Measurements from ENCODE around the gene CXCR5. TPM values are rescaled to one million over a fixed set of nuclear protein-coding genes. Genes with fewer than 3 reads are reported as not detected.

CXCR5 gene
- total RNA-seq, 1 experiment from 2014 or later = not detected

DNA sequence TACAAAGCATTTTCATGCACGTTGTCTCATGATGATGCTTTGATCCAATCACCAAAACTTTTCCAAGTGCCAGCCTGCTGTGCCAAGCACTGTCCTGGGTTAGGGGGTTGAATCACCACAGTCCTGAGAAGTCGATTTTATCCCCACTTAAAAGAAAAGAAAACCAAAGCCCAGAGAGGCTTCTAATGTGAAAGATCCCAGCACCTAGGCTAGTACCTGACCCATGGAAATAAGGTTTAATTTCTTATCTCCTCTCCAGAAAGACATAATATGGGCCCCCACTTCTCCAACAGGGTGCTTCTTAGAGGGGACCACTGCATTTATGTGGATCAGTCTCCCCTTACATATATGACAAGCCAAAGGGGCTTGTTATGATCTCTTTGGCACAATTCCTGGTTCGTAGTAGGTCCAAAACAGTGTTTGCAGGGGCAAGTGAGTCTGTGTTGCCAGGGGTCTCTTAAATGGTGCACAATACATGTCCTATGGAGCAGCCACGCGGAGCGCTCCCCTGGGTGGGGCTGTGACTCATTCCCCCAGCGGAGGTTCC is 43.9 kb downstream of the CXCR5 start:
- DNase-seq (ENCODE audit: low spot score) = no peak

DNA sequence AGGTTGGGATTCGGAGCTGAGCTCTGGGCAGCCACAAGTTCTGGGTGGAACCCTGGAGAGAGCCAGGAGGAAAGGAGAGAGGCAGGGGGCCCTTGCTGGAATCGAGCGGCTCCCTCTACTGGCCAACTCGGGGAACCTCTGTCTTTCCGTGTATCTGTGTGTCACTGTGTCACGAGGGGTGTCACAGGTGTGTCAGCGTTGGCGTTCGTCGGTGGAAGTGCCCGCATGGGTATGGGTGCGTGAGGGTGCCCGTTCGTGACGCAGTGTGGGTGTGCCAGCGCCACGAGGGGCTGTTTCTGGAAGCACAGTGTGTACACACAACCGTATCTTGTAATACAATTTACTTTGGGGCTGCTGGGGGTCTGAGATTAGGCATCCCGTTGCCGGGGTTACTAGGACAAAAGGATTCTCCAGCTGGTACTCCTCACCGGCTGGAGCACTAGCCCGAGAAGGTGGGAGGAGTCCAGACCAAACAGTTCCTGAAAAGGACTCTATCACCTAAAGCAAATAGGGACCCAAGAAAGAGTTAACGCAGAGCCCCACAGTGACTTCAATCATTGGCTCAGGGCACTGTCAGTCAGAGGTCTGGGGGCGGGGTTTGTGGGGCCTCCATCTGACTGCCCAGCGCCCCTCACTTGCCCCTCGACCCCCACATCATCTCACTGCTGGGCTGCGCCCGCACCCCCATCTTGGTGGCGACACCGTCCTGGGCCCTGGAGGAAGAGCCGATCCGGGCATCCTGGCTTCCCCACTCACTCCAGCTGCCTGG is 44.6 kb downstream of the CXCR5 start:
- peak; percentile 99 for DNase-seq (ENCODE audit: low spot score)

DNA sequence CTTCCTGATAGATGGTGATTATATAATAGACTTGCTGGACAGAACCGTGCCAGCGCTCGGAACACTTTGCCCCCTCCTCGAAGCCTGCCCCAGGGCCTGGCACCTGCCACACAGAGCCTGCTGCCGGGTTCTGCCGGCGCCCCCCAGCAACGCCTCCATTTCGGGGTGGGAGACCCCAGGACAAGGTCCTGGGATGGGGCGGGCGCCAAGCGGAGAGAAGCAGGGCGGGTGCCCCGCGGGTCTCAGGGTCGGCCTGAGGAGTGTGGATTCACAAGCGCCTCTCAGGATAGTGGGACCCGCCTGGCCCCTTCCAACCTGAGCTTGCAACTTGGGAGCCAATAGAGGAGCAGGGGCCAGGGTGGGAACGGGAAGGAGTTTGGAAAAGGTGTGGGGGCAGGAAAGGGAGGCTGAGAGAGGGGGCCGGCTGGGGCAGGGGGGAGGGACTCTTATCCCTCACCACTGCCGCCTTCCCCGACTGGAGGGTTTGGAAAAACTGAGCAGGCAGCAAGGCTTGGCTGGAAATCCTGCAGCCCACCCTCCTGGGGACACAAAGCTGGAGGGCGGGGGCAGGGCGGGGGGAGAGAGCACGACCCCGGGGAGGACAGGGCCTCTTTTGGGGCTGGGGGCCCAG is 45.3 kb downstream of the CXCR5 start:
- DNase-seq (ENCODE audit: low spot score) = peak; percentile 78

DNA sequence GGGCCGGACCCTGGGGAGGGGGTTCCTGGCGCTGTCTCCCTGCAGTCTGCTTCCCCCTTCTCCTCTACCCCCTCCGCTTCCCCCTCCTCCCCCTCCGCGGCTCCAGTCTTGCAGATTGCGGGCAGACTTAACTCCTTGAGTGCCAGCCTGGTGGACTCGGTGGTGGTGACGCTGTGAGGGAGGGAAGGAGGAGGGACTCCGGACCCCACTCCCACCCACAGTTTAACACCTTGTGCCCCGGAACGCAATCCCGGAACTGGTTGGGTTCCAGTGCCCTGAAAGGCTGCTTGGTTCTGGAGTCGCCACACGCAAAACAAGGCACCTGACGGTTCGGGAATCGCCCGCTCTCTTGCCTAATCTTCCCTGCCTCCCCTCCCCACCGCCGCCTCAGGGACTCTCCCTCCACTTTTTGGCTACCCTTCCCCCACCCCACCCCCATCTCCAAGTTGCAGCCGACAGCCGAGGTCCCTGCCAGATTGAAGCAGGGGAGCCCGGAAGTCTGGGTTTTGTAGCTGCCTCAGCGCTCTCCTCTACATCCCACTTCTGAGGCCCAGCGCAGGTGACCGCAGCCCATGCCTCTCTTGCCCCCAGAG is 45.9 kb downstream of the CXCR5 start:
- DNase-seq (ENCODE audit: low spot score) = peak; percentile 92

DNA sequence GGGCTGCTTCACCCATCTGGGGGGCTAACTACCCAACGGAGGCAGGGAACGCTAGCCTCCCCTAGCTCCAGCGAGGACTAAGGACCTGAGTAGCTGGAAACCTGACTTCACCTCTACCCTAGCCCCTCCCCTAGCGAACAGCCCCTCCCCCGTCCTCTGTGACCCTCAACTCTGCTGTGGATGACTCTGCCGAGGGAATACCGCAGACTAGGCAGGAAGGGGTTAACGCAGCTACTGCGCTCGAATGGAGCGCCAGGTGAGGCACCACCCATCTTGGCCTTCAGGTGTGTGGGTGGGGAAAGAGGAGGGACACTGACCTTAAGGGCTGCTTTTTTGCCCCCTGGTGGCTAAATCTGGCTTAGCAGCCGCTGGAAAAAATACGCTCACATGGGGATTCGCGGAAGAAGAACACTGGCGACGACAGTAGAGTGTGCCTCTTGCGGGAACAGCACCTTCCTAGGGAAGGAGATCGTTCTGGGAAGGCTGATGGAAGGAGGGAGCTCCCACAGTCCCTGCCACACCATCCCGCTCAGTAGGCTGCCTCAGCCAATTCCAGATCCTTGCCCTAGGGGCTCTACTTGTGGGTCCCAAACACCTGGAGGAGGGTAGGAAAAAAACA is 46.5 kb downstream of the CXCR5 start:
- peak; percentile 99 for DNase-seq (ENCODE audit: low spot score)

DNA sequence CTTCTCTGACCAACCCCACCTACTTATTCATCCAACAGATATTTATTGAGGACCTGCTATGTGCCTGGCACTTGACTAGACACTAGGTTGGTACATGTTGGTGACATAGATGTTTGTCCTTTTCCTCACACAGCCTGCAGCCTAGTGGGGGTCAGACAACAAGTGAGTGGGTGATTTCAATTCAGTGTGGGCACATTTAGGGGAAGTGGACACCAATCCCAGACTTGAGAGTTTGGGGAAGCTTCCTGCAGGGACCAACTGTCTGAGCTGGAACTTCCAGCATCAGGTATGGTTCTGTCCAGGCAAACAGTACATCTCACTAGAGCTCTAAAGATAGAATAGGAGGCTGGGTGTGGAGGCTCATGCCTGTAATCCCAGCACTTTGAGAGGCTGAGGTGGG is 47.9 kb downstream of the CXCR5 start:
- DNase-seq (ENCODE audit: low spot score) = no peak

DNA sequence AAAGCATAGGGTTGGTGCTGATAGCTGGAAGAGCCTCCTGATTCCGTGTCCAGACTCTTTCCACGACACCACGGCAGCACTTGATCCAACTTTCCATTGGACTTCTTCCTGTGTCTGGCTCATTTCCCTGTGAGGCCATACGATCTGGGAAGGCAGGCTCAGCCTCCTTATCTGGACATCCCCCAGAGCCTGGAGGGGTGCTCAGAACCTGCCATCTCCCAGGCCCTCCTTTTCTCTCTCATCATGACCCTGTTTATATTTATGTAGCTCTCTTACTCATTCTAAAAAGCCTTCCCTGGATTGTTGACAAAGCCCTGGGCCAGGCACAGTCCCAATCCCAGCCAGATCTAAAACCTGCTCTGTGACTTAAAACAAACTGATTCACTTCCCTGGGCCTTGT is 49.8 kb downstream of the CXCR5 start:
- no peak for DNase-seq (ENCODE audit: low spot score)

DNA sequence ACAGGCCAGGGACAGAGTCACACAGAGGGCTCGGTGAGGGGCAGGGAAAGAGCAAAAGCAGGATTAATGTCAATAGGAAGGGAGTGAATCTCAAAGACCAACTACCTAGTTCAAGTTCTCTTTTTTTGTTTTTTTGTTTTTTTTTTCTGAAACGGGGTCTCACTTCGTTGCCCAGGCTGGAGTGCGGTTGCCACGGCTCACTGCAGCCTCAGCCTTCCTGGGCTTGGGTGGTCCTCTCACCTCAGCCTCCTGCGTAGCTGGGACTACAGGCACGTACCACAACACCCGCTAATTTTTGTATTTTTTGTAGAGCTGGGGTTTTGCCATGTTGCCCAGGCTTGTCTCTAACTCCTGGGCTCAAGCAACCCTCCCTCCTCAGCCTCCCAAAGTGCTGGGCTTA is 51.7 kb downstream of the CXCR5 start:
- DNase-seq (ENCODE audit: low spot score) = no peak

DNA sequence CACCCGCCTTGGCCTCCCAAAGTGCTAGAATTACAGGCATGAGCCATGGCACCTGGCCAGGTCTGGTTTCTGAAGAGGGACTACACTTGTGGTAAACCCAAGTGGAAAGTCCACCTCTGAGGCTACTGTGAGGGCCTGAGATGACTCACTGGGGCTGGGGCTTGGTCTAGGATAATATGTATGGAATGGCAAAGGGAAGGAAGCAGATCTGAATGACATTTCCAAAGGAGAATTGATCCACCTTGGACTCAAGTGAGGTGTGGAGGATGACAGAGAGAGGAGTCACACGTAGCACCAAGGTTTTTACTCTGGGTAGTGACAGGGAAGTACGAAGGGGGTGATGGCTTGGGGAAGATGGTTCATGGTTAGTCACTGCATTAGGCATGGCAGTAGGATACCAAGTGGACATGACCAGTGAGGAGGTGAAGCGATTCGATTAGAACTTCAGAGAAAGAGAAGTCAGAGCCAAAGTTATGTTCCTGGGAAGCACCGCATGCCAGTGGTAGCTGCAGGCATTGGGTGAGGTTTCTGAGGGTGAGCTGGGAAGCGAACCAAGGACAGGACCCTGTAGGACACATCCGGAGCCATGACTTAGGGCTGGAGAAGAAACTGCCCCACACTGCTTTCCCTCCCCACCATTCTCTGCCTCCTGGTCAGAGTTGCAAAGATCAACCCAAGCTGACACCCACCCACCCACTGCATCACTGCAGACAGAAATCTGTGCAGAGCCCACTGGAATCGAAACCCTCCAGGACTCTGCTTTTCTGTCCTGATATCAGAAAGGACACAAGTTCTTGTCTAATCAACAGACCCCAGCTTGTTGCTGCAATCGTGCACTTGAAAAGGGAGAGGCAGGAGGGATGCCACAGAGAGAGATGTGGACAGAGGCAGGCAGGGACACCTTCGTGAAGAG is 55.1 kb downstream of the CXCR5 start:
- peak; percentile 80 for DNase-seq (ENCODE audit: low spot score)

DNA sequence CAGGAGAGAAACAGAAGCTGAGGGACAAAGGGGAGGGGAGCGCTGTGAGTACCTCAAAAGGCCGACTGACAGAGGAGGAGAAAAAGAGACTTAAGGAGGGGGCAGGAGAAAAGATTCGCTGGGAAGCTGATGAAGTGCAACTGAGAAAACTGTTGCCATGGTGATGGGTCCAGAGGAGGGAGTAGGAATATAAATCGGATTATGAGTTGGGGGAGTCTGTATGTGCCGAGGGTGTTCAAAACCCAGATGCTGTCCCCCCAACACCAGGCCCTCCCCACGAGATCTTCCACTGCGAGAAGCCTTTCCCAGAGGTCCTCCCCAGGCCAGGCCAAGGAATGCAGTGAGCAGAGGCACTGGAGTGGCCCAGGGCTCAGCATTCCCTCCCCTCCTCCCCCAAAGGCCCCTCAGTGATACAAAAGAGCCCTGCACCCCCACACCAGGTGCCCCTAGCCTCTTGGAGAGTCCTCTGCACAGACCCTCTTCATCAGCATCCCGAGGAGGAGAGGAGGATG is 55.8 kb downstream of the CXCR5 start:
- no peak for DNase-seq (ENCODE audit: low spot score)

DNA sequence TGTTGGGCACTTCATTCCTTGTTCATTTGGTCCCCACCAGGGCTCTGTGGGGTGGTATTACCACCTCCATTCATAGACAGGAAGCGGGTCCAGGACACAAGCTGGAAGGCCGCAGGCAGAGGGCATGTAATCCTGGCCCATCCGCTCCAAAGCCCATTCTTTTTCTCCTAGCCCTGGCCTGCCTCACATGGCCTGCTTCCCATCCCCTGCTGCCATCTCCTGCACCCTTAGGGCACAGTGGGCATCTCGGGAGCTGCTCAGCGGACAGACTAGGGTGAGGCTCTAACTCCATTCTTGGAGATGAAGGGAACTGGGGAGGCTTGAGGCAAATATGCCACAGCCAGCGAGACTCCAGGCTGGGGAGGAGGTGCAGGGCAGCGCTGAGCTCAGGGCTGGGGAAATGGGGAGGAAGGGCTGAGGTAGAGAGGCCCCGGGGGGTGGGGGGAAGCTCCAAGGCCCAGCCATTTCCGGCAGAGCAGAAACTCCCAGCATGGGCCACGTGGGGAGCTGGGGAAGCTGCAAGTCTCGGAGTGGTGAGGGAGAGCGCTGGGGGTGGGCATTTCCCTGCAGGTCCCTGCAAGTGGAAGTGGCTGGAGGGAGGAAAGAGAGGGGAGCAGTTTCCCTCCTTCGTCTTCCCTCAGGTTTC is 56.4 kb downstream of the CXCR5 start:
- DNase-seq (ENCODE audit: low spot score) = no peak

DNA sequence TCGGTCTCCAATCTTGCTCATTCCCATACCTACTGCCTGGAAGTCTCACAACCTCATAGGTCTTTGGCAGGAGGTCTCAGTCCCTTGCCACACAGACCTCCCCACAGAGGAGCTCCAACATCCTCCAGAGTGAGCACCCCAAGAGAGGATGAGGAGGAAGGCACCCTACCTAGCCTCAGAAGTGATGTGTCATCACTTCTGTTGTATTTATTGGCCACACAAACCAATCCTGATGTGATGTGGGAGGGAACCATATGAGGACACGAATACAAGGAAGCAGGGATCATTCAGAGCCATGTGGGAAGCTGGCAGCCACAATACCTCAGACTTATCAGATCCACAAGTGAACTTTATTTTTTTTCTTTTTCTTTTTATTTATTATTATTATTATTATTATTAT is 63.4 kb downstream of the CXCR5 start:
- DNase-seq (ENCODE audit: low spot score) = no peak

Small RNAs within 50 kb of the gene (small RNA-seq; reads per million reads assigned to genes)
- gene MIR4492 = not detected
- not detected for gene RF00019
- not detected for gene RN7SL688P

Other genes with a start within 250 kb of the CXCR5 start
- 0.05 TPM in 1 of 2 replicates, not detected in the other for gene TREH, start 204.2 kb upstream of the CXCR5 start, total RNA-seq (2014; rRNA removed; shearing (Covaris generic))
- gene DDX6, start 92.7 kb upstream of the CXCR5 start, total RNA-seq (2014; rRNA removed; shearing (Covaris generic)) = 26.3 and 30.5 TPM in 2 replicates
- 77.9 and 94.4 TPM in 2 replicates for gene BCL9L, start 42.0 kb downstream of the CXCR5 start, total RNA-seq (2014; rRNA removed; shearing (Covaris generic))
- gene UPK2, start 72.4 kb downstream of the CXCR5 start, total RNA-seq (2014; rRNA removed; shearing (Covaris generic)) = 0.31 TPM in 1 of 2 replicates, not detected in the other
- not detected in 2 replicates for gene FOXR1, start 87.9 kb downstream of the CXCR5 start, total RNA-seq (2014; rRNA removed; shearing (Covaris generic))
- gene CENATAC, start 114.2 kb downstream of the CXCR5 start, total RNA-seq (2014; rRNA removed; shearing (Covaris generic)) = 40.3 and 40.9 TPM in 2 replicates
- 404 and 493 TPM in 2 replicates for gene RPS25, start 134.5 kb downstream of the CXCR5 start, total RNA-seq (2014; rRNA removed; shearing (Covaris generic))
- 60.5 and 75.0 TPM in 2 replicates for gene TRAPPC4, start 134.9 kb downstream of the CXCR5 start, total RNA-seq (2014; rRNA removed; shearing (Covaris generic))
- gene SLC37A4, start 147.0 kb downstream of the CXCR5 start, total RNA-seq (2014; rRNA removed; shearing (Covaris generic)) = 41.3 and 45.0 TPM in 2 replicates
- gene HYOU1, start 173.3 kb downstream of the CXCR5 start, total RNA-seq (2014; rRNA removed; shearing (Covaris generic)) = 161 TPM in 2 replicates
- gene VPS11, start 183.9 kb downstream of the CXCR5 start, total RNA-seq (2014; rRNA removed; shearing (Covaris generic)) = 32.6 and 47.8 TPM in 2 replicates
- gene HMBS, start 201.0 kb downstream of the CXCR5 start, total RNA-seq (2014; rRNA removed; shearing (Covaris generic)) = 21.9 and 25.1 TPM in 2 replicates
- gene DPAGT1, start 218.0 kb downstream of the CXCR5 start, total RNA-seq (2014; rRNA removed; shearing (Covaris generic)) = 67.2 and 93.2 TPM in 2 replicates
- 31.9 and 40.4 TPM in 2 replicates for gene C2CD2L, start 223.5 kb downstream of the CXCR5 start, total RNA-seq (2014; rRNA removed; shearing (Covaris generic))
- gene HINFP, start 237.7 kb downstream of the CXCR5 start, total RNA-seq (2014; rRNA removed; shearing (Covaris generic)) = 15.5 and 16.9 TPM in 2 replicates

Data from HT-29 (cell line).